SH-SY5Y (cell line): ENCODE data around the gene VSIR.

ENCODE experiments used
- GATA2 ChIP-seq: IDR thresholded peaks from 2 replicates; pipeline ENCODE4 v1.6.1; 2011; ENCODE audit warnings: mild to moderate bottlenecking, low read depth, low read length
- GATA3 ChIP-seq: IDR thresholded peaks from 2 replicates; pipeline ENCODE4 v1.6.1; 2011; ENCODE audit warnings: low read depth, mild to moderate bottlenecking, low read length, moderate library complexity

The VSIR gene

GRCh38 chr10:71711052-71711623, 62.2 kb downstream of the VSIR start:
- TF ChIP-seq GATA3 (no peak), GATA2 (no peak)

GRCh38 chr10:71710519-71710918, 62.8 kb downstream of the VSIR start:
- TF ChIP-seq GATA3 (no peak), GATA2 (no peak)

GRCh38 chr10:71708897-71709882, 64.1 kb downstream of the VSIR start:
- TF ChIP-seq GATA3 = no peak
- no peak for TF ChIP-seq GATA2

GRCh38 chr10:71708301-71708703, 65.0 kb downstream of the VSIR start:
- no peak for TF ChIP-seq GATA2
- TF ChIP-seq GATA3 = no peak

GRCh38 chr10:71707240-71707789, 66.0 kb downstream of the VSIR start:
- TF ChIP-seq GATA2 (no peak), GATA3 (no peak)

GRCh38 chr10:71706216-71707121, 66.9 kb downstream of the VSIR start:
- no peak for TF ChIP-seq GATA3

GRCh38 chr10:71705582-71705981, 67.7 kb downstream of the VSIR start:
- TF ChIP-seq GATA3 = no peak
- no peak for TF ChIP-seq GATA2

- TF ChIP-seq GATA2 (no peak), GATA3 (no peak)
Observed at GRCh38 chr10:71704816-71705215, 68.5 kb downstream of the VSIR start.

GRCh38 chr10:71703577-71703976, 69.7 kb downstream of the VSIR start:
- no peak for TF ChIP-seq GATA2
- no peak for TF ChIP-seq GATA3

GRCh38 chr10:71701496-71702132, 71.7 kb downstream of the VSIR start:
- no peak for TF ChIP-seq GATA2
- TF ChIP-seq GATA3 = no peak

- no peak for TF ChIP-seq GATA3
- no peak for TF ChIP-seq GATA2
Observed at GRCh38 chr10:71700731-71701368, 72.5 kb downstream of the VSIR start.

- TF ChIP-seq GATA3 (no peak), GATA2 (no peak)
Observed at GRCh38 chr10:71698737-71699136, 74.6 kb downstream of the VSIR start.

GRCh38 chr10:71697938-71698709, 75.2 kb downstream of the VSIR start:
- TF ChIP-seq GATA2 (no peak), GATA3 (no peak)
